Activated T-cell treated with anti-CD3 and anti-CD28 coated beads for 4 hours (primary cell): ENCODE results near the gene ZMIZ2.
A peak's percentile ranks its signal among the peaks of the same experiment; 100 is the strongest.
"Not testable (repeated sequence)": the region's sequence is repeated elsewhere in the genome, so short reads cannot be mapped to it uniquely, and the experiment has no call there.

Experiments
- DNase-seq: peaks from one replicate; pipeline ENCODE4 v3.0.0-alpha.2; 2020

ZMIZ2 gene

GRCh38 chr7:44748045-44748947 is at the start of gene ZMIZ2:
ZMIZ2 (plus strand) TSS chr7:44748847; CDS start chr7:44756250, 7,403 bp downstream.
- peak; percentile 91 for DNase-seq

- not testable (repeated sequence) for DNase-seq
These were observed 49.0 kb upstream of the ZMIZ2 start for GRCh38 chr7:44699598-44699997.

DNA sequence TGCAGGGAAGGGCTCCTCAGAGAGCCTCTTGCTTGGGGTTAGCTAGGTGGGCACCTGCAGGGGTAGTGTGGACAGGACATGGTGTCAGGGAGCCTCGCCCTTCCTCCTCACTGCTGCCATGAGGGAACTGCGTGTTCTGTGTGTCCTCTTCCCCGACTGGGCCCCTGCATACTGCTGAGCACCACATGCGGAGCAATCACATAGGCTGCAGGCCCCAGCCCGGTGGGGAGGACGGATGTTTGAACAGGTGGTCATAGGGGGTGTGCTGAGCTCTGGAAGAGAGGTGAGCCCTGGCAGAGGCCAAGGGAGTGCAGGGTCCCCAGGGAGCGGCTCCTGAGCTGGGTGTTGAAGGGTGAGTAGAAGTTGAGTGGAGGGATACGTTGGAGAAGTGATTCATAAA is 48.3 kb upstream of the ZMIZ2 start:
- DNase-seq: no peak

GRCh38 chr7:44703391-44703790 is 45.3 kb upstream of the ZMIZ2 start:
- not testable (repeated sequence) for DNase-seq

- no peak for DNase-seq
These were observed 44.7 kb upstream of the ZMIZ2 start for GRCh38 chr7:44703921-44704320.

DNA sequence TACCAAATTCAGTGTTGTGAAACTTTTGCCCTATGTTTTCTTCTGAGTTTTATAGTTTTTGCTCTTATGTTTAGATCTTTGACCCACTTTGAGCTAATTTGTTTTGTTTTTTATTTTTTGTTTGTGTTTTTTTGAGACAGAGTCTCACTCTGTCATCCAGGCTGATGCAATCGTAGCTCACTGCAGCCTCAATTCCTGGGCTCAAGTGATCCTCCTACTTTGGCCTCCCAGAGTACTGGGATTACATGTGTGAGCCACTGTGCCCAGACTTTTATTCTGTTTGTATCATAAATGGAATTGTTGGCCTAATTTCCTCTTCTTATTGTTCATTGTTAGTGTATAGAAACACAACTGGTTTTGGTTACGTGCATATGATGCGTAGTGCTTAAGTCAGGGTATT is 43.2 kb upstream of the ZMIZ2 start:
- no peak for DNase-seq

- no peak for DNase-seq
These were observed 41.7 kb upstream of the ZMIZ2 start for GRCh38 chr7:44706788-44707557.

DNA sequence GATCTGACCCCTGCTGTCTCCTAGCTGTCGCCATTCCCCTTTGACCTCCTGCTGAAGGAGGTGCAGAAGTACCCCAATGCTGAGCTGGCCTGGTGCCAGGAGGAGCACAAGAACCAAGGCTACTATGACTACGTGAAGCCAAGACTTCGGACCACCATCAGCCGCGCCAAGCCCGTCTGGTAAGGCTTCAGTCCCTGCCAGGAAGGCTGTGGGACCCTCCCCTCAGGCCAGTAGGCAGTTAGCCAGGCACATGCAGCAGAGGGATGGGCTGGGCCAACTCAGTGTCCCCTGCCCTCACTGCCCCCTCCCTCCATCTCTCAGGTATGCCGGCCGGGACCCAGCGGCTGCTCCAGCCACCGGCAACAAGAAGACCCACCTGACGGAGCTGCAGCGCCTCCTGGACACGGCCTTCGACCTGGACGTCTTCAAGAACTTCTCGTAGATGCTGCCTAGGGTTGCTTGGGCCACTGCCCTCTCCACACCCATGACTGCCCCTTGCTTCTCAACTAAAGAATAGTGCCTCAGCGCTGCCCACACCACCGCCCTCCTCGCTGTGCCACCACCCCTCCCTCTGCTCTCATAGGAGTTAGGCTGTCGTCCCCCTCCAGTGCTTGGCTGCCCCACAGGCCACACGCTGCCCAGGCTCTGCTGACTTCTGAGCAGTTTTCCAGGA is 41.0 kb upstream of the ZMIZ2 start:
- DNase-seq: no peak

GRCh38 chr7:44709011-44709915 is 39.4 kb upstream of the ZMIZ2 start:
- DNase-seq: no peak

GRCh38 chr7:44709945-44710596 is 38.6 kb upstream of the ZMIZ2 start:
- no peak for DNase-seq

- DNase-seq: no peak
These were observed 37.1 kb upstream of the ZMIZ2 start for GRCh38 chr7:44711528-44711927.

DNA sequence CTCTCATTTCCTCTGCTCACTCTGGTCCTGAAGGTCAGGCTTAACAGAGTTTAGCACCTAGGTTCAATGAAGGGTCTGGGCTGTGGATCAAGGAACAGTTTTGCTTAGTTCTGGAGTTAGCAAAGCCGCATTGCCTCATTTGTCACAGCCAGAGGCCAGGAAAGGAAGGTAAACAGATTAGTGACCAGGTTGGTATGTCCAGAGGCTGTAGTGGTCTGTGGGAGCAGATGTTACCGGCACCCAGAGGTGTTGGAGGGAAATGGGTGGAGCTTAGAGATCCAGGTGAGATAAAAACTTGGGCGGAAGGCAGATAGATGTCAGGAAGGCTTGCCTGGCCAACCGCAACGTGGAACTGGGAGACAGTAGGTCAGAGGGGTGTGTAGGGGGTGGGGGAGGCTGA is 36.6 kb upstream of the ZMIZ2 start:
- DNase-seq: no peak

DNA sequence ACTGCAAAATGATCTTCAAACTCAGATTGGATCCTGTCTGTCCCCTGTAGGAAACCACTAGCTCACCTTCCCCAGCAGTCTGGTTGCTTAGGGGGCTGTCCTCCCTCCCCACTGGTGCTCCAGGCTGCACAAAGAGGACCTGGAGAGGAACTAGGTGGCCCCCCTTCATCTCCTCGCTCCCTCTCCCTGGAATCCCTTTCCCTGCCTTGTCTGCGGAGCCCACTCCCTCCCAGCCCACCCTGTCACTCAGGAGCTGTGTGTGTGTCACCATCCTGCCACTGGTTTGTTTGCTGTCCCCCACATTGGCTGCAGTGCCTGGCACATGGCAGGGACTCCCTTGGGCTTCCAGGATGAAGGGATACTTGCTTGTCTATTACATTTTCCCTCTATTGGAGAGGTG is 35.5 kb upstream of the ZMIZ2 start:
- no peak for DNase-seq

GRCh38 chr7:44713680-44714335 is 34.8 kb upstream of the ZMIZ2 start:
- DNase-seq: no peak

DNA sequence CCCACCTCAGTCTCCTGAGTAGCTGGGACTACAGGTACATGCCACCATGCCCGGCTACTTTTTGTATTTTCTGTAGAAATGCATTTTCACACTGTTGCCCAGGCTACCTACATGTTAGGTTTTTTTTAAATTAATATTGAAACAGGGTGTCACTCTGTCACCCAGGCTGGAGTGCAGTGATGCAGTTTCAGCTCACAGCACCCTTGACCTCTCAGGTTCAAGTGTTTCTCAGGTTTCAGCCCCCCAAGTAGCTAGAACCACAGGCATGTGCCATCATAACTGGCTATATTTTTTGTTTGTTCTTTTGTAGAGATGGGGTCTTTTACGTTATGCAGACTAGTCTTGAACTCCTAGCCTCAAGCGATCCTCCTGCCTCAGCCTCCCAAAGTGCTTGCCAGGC is 32.4 kb upstream of the ZMIZ2 start:
- DNase-seq: no peak

- DNase-seq: no peak
These were observed 28.3 kb upstream of the ZMIZ2 start for GRCh38 chr7:44720301-44720700.

- no peak for DNase-seq
These were observed 24.4 kb upstream of the ZMIZ2 start for GRCh38 chr7:44724276-44724675.

- not testable (repeated sequence) for DNase-seq
These were observed 22.4 kb upstream of the ZMIZ2 start for GRCh38 chr7:44726250-44726649.

- no peak for DNase-seq
These were observed 21.3 kb upstream of the ZMIZ2 start for GRCh38 chr7:44727158-44727936.

DNA sequence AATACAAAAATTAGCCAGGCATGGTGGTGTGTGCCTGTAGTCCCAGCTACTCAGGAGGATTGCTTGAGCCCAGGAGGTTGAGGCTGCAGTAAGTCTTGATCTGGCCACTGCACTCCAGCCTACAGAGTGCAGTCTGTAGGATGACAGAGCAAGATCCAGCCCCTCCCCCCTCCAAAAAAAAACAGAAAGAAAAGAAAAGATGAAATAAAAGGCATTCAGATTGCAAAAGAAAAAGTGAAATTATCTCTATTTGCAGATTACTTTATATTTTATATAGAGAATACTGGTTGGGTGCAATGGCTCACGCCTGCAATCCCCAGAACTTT is 20.7 kb upstream of the ZMIZ2 start:
- no peak for DNase-seq
